VCaP (cell line): Measurements from ENCODE around the gene EIF5A.
"Not testable (repeated sequence)": the region's sequence is repeated elsewhere in the genome, so short reads cannot be mapped to it uniquely, and the experiment has no call there.

Experiments
- H3K27ac ChIP-seq: fragments of 450-650 bp; 2 replicates; pipeline ENCODE4 v1.5.1; 2017
- TF ChIP-seq, protein P1 (sequence below): fragments of 450-650 bp; conservative IDR thresholded peaks from 2 replicates; pipeline ENCODE4 v1.5.1; 2017; ENCODE audit warnings: mild to moderate bottlenecking, moderate library complexity

EIF5A gene

DNA sequence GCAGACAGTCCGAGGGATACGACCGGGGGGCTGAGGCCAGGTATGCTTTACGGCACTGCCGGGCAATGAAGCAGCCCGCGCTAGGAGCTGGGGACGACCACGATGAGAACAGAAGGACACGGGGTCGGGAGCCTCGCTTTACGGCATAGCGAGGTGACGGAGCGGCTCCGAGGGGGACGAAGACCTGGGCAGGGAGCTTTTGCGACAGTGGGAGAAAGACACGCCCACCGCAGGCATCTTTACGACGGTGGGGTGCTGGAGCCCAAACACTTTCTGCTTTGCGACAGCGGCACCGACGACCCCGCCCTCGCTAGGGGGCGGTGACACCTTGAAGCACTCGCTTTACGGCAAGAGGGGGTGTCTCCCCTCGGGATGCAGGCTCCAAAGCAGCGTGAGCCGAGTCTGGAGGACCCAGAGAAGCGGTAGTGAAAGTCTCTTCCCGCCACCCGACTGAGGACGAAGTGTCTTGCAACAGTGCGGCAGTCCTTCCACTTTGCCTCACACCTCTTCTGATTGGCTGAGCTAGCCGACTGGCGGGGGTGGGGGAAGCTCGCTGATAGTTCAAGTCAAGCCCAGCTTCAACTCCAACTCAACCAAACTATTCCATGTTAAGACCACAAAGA, 22.1 kb downstream of the EIF5A start:
- peak overlapping the region; percentile 74 for H3K27ac ChIP-seq
- TF ChIP-seq, protein P1, sequence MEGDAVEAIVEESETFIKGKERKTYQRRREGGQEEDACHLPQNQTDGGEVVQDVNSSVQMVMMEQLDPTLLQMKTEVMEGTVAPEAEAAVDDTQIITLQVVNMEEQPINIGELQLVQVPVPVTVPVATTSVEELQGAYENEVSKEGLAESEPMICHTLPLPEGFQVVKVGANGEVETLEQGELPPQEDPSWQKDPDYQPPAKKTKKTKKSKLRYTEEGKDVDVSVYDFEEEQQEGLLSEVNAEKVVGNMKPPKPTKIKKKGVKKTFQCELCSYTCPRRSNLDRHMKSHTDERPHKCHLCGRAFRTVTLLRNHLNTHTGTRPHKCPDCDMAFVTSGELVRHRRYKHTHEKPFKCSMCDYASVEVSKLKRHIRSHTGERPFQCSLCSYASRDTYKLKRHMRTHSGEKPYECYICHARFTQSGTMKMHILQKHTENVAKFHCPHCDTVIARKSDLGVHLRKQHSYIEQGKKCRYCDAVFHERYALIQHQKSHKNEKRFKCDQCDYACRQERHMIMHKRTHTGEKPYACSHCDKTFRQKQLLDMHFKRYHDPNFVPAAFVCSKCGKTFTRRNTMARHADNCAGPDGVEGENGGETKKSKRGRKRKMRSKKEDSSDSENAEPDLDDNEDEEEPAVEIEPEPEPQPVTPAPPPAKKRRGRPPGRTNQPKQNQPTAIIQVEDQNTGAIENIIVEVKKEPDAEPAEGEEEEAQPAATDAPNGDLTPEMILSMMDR = no peak

DNA sequence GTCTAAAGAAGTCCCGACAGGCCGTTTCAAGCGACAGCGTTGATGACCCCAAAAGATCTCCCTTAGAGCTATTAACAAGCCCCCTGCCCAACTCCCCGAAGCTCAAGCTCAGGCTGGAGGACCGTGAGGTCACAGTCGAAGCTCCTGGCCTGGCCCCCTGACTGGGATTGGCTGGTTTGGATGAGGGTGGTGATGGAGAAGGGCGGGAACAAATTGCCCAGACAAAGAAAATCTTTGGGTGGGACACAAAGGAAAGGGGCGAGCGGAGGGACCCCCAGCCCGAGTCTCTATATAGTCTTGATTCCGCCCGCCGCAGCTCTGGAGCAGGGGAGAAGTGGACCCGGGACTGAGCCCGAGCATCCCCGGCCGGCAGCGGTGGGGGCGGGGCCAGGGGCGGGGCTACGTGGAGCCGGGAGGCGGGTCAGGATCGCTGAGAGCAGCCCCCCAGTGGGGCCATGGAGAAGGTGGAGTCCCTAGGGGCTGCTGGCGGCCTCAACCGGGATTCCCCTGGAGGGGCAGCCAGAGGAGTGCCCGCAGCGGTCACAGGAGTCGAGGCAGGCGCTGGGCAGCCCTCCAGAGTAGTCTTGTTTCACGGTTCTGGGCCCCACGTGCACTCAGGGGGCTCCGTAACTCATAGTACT, 22.7 kb downstream of the EIF5A start:
- TF ChIP-seq, protein P1 = no peak
- peak overlapping the region; percentile 74 for H3K27ac ChIP-seq

DNA sequence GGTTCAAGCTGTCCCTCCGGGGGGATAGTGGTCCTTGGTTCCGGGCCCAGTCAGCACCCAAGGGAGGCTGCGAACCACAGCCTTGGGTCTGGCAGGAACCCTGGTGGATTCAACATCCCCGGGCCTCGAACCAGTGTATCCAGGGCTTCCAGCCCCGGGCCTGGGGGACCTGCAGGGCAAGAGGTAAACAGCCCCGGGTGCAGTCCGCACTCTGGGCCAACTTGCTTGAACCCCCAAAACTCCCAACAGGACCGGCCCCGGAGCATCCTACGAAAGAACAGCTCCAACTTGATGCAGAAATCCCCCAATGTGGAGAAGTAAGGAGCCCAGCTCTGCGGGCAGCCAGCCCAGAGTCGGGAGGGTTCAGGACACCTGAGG, 23.2 kb downstream of the EIF5A start:
- peak overlapping the region; percentile 74 for H3K27ac ChIP-seq
- TF ChIP-seq, protein P1 = no peak

DNA sequence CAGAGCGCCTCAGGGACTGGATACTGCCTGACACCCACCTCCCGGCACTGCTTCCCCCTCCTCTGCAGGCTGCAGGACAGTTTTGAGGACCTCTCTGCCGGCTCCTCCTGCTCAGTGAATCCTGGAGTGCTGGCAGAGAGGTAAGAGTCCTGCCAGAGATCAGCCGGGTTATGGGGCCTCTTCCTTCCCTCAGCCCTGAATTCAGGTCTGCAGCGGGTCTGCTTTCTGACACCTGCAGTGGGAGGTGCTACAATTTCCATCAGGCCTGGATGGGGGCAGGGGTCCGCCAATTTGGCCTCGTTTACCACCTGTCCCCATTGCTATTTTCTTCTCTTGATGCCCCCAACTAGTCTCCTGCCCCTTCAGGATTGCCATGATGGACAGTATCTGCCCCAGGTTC, 24.7 kb downstream of the EIF5A start:
- TF ChIP-seq, protein P1 = no peak
- H3K27ac ChIP-seq = no peak overlapping the region

DNA sequence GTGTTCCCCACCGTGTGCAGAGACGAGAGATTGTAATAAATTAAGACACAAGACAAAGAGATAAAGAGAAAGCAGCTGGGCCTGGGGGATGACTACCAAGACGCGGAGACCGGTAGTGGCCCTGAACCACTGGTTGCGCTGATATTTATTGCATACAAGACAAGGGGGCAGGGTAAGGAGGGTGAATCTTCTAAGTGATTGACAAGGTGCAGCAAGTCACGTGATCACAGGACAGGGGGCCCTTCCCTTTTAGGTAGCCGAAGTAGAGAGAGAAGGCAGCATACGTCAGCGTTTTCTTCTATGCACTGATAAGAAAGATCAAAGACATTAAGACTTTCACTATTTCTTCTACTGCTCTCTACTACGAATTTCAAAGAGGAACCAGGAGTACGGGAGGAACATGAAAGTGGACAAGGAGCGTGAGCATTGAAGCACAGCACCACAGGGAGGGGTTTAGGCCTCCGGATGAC, 25.2 kb downstream of the EIF5A start:
- H3K27ac ChIP-seq = not testable (repeated sequence)

DNA sequence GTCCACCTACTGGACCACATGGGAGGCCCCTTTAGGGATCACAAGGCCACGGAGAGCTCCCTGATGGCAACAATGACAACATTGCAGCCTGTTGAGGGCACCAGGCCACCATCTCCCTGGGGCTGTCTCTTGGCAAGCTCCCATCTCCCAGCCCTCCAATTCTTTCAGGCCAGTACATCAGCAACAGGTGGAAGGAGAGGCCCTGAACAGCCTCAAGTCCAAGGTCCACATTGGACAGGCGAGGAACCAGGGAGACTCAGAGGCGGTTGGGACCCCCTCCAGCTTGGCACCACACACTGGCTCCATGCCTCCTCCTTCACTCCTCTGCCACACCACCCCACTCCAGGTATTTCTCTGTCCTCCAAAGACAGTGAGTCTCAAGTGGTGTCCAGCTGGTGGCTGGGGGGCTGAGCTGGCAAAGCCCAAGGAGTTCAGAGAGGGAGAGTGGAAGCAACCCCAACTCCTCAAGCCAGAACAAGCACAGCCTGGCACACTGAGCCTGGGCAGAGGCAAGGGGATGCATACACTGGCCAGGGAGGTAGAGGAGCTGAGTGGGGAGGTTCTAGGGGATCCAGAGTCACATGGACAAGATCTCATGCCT, 27.6 kb downstream of the EIF5A start:
- TF ChIP-seq, protein P1 = no peak
- no peak overlapping the region for H3K27ac ChIP-seq

DNA sequence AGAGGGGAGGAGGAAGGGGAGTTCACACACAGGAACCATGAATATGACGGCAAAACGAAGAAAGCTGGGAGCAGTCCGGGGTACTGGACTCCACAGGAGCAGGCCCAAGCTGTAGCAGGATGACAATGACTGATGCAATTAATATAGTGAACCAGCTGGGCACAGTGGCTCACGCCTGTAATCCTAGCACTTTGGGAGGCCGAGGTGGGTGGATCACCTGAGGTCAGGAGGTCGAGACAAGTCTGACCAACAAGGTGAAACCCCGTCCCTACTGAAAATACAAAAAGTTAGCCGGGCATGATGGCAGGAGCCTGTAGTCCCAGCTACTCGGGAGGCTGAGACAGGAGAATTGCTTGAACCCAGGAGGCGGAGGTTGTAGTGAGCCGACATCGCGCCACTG, 28.3 kb downstream of the EIF5A start:
- not testable (repeated sequence) for H3K27ac ChIP-seq

DNA sequence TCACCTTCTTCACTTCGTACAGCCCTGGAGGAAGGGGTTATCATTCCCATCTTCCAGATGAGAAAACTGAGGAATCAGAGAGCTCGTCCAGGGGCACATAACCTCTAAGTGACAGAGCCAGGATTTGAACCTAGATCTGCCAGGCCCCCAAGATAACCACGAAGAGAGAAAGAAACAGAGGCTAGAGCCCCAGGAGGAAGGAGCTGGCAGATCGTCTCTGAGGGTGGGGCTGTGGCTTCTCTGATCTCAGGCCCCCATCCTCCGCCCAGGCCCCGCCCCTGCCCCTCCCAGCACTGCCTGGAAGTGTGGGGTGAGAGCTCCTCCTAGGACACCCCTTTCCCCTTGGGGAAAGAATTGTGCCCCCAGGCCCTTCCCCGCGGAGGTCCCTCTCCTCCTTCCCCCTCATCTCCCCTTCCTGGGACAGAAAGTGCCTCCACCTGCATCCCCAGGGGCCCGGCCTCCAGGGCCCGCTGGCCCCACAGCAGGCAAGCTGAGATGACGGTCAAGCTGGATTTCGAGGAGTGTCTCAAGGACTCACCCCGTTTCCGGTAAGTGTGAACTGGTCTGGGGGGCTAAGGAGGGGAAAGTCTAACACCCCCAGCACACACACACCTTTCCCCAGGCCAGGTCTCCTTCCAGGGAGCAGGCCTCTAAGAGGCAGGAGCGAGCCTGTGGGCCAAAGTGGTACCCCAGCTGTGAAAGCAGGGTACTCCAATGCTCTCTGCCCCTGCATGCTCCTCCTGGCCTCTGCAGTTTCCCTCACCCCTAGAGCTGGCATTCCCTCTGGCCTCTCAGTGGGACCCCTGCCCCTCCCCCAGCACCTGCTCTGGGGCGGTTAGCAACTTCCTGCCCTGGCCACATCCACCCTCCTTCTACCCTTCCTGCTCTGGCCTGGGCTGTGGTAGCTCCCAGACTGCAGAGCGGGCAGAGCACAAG, 29.1 kb downstream of the EIF5A start, which contains the start of gene ACAP1:
Gene ACAP1, plus strand, starts transcription at position 290 of the 936 bp plus-strand sequence. Its CDS starts 206 bp downstream, at position 496.
- no peak within 1 kb of the TSS for H3K27ac ChIP-seq
- TF ChIP-seq, protein P1 = no peak

DNA sequence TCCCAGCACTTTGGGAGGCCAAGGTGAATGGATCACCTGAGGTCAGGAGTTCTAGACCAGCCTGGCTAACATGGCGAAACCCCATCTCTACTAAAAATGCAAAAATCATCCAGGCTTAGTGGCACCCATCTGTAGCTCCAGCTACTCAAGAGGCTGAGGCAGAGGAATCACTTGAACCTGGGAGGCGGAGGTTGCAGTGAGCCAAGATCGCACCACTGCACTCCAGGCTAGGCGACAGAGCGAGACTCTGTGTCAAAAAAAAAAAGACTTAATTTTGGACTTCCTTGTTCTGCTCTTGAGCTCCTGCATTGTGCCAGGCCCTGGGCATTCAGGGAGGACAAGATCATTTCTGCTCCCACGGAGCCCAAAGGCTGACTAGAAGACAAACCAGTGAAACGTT, 30.2 kb downstream of the EIF5A start:
- H3K27ac ChIP-seq = not testable (repeated sequence)
